OCI-LY7 (cell line): ENCODE measurements around the gene PTAFR.

Experiments
- CTCF ChIP-seq: fragments of 200-600 bp; sonication (generic); conservative IDR thresholded peaks from 2 replicates; pipeline ENCODE4 v1.5.1; 2014; ENCODE audit warnings: mild to moderate bottlenecking, antibody characterized with exemption, low read length, moderate library complexity, mixed read lengths
- EZH2phosphoT487 ChIP-seq: fragments of 200-600 bp; sonication (generic); IDR thresholded peaks from 2 replicates; pipeline ENCODE4 v1.6.1; 2018; ENCODE audit warnings: low read depth, borderline replicate concordance, mild to moderate bottlenecking, mixed run types, antibody characterized with exemption, low read length, moderate library complexity, mixed read lengths

GRCh38 chr1:28173980-28174297 lies 2.6 kb downstream of the PTAFR start:
- TF ChIP-seq CTCF, result no peak
- TF ChIP-seq EZH2phosphoT487, result no peak
